Measurements from ENCODE around the gene PKNOX2.

The PKNOX2 gene

GRCh38 chr11:125167954-125168835, 3.6 kb downstream of the PKNOX2 start:
- intact Hi-C loops (cut with DNase I) = loop anchor here (5.0 to 10.0 kb wide), 2 partner anchors 179 to 237 kb away; no protein-coding TSS in a partner anchor

DNA sequence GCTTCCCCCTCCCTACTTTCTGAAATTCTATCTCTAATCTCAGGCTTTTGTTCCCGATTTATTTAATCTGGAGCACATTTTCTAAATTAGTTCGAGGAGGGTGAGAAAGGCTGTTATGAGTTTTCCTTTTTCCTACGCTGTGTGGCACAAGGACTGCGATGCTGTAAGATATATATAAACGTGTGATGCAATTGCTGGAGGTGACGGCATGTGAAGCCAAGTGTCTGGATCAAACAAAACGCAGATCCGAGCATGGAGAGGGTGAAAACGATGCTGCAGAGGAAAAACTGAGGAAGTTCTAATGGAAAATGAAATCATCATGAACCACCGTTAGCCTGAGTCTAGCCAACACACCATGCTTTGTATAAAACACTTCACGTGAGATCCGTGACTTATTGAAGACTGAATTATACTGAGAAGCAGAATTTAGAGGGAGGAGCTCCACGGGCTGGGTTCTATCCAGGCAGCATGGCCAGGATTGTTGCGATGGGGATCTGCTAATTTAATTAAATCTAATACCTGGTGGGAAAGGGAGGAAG, 4.4 kb downstream of the PKNOX2 start:
- intact Hi-C loops (cut with DNase I) = loop anchor here (5.0 to 10.0 kb wide), 2 partner anchors 178 to 236 kb away; no protein-coding TSS in a partner anchor
- peak in 6 of 42 donors; percentile 29 to 67 (median 44) for DNase-seq

More at GRCh38 chr11:125167954-125168835, 3.6 kb downstream of the PKNOX2 start:
- no peak for DNase-seq

- no peak for DNase-seq
- intact Hi-C loops (cut with DNase I) = no loop called here
Measured at GRCh38 chr11:125170001-125170509, 5.5 kb downstream of the PKNOX2 start.

- intact Hi-C loops (cut with DNase I) = no loop called here
- no peak for DNase-seq
Measured at GRCh38 chr11:125170510-125171031, 6.0 kb downstream of the PKNOX2 start.

GRCh38 chr11:125171974-125172373, 7.4 kb downstream of the PKNOX2 start:
- intact Hi-C loops (cut with DNase I) = no loop called here

DNA sequence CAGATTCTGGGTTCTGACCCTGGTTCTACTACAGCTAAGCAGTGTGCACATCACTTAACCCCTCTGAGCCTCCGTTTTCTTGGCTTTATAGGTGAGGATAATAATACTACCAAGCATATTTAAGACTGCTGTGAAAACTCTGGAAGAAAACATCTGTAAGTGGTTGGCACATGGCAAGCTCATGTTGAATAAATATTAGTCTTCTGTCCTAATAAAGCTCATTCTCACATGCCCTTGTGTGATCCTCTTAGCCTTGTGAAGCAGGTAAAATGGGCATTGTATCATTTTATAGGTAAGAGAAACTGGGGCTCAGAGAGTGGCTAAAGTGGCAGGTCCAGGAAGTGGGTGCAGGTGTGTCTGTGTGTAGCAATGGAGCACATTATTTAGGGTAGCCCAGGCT, 8.5 kb downstream of the PKNOX2 start:
- no peak for DNase-seq
- intact Hi-C loops (cut with DNase I) = no loop called here

More at GRCh38 chr11:125171974-125172373, 7.4 kb downstream of the PKNOX2 start:
- DNase-seq = no peak

DNA sequence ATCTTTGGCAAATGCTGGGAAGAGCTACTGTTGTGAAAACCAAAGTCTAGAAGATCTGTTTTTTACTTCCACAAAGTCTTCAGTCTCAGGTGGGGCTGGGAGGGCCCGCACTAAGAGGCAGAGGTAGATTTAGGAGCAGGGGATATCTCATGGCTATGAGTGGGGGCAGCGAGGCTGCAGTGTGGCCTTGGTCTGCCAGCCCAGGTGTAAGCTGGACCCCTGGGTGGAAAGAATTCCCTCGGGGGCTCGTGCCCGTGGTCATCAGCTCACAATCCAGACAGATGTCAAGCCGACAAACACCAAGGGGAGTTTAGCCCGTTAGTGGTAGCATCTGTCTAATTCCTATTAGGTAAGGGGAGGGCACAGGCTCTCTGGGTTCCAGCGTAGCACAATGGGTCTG, 9.0 kb downstream of the PKNOX2 start:
- DNase-seq = no peak
- intact Hi-C loops (cut with DNase I) = no loop called here

DNA sequence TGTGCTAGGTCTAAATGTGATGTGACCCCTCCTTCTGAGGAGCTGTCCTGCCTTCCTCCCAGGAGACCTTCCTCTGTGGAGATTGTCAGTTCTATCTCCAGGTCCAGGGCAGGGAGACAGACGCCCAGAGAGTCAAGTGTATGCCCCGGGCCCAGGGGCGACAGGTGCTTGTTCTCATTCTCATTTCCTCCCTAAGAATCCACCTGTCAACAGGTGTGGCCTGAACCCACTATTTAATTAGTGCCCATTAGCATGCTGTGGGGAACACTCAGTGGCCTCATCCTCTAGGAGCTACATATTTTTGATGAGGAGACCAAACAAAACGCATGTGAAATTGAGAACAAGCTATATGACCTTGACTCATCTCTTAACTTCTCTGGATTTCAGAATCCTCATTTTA, 9.5 kb downstream of the PKNOX2 start:
- intact Hi-C loops (cut with DNase I) = no loop called here

GRCh38 chr11:125174686-125175085, 10.1 kb downstream of the PKNOX2 start:
- DNase-seq = no peak
- intact Hi-C loops (cut with DNase I) = no loop called here

More for the DNA sequence above, 9.5 kb downstream of the PKNOX2 start:
- DNase-seq = no peak

DNA sequence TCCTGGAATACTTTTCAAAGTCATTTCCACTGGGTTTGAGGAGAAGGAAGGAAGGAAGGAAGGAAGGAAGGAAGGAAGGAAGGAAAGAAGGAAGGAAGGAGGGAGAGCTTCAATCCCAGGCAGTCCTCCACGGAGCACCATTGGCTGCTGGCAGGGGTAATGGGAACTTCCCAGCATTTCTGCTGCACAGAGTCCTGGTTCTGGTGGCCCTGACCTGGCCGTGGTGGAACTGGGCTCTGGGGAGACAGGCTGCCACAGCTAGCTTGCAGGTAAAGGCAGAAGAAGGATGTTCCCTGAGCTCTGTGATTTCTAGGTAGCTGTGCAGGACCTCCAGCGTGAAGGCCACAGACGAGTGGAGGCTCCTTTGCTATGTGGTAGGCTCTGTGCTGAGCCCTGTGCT, 10.6 kb downstream of the PKNOX2 start:
- intact Hi-C loops (cut with DNase I) = no loop called here
- no peak for DNase-seq

DNA sequence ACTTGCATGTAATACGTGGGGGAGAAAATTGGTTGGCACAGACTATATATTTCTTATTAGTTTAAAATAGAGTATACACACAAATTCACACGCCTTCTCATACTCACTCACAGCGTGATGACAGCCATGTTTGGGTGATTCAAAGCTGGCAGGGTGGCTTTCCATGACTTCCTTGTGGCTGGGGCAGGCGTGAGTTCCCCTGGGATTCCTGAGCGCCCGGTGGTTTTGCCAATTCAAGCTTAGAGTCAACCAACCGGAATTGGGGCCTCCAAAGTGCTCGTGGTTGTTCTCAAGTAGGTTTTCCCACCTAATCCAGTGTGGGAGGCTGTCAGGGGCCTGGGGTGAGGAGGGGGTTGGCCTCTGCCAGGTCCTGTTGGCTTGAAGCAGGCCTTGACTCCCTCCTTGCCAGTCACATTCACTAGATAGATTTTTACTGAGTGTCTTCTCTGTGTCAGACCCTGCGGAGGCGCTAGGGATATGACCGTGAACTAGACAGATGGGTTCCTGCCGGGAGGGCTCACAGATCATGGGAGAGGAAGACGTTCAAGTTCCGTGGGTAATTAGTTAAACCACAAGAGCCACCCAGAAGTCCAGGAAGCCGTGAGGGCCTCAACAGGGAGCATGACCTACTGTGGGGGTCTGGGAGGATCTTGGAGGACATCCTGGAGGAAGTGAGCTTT, 11.5 kb downstream of the PKNOX2 start:
- intact Hi-C loops (cut with DNase I) = no loop called here
- no peak for DNase-seq

GRCh38 chr11:125176866-125177265, 12.3 kb downstream of the PKNOX2 start:
- peak in 2 of 42 donors; percentile 43 to 46 for DNase-seq
- intact Hi-C loops (cut with DNase I) = no loop called here

GRCh38 chr11:125177543-125177942, 13.0 kb downstream of the PKNOX2 start:
- DNase-seq = peak in 1 of 42 donors; percentile 35
- intact Hi-C loops (cut with DNase I) = no loop called here

GRCh38 chr11:125179346-125179745, 14.8 kb downstream of the PKNOX2 start:
- DNase-seq = no peak
- intact Hi-C loops (cut with DNase I) = no loop called here

DNA sequence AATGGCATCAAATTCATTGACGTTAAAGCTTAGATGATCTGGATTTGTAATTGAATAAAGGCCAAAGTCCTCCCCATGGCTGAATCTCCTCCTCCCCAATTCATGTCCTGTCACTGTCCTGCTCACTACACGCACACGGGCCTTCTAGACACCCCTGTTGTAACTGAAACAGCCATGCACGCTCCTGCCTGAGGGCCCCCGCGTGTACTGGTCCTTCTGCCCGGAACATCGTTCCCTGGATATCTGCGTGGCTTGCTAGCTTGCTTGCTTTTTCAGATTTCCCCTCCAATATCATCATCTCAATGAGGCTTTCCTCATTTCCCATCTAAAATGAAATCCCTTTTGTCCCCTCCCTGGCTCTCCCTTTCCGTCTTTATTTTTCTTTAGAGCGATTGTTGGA, 15.3 kb downstream of the PKNOX2 start:
- DNase-seq = peak in 1 of 42 donors; percentile 61

GRCh38 chr11:125180413-125181305, 16.1 kb downstream of the PKNOX2 start:
- intact Hi-C loops (cut with DNase I) = no loop called here
- peak in 1 of 42 donors; percentile 69 for DNase-seq

More for the DNA sequence above, 15.3 kb downstream of the PKNOX2 start:
- intact Hi-C loops (cut with DNase I) = no loop called here

DNA sequence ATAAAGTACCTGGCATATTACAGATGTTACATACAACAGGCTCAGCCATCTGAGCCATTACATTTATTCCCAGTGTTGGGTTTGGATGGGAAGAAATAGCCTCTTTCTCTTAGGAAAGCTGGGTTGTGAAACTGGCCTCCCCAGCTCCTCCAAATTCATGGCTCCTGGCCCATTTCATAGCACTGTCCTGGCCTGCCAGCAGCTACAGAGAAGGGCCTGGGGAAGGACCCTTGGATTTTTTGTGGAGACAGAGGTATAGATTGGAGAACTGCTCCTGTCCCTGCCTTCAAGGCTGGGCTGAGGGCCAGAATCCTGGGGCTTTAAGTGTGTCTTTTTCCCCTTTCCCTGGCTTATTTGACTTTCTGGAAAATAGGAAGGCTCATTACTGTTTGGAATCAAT, 18.0 kb downstream of the PKNOX2 start:
- DNase-seq = no peak
- intact Hi-C loops (cut with DNase I) = no loop called here

GRCh38 chr11:125183641-125184040, 19.1 kb downstream of the PKNOX2 start:
- intact Hi-C loops (cut with DNase I) = no loop called here
- no peak for DNase-seq

Data from head of caudate nucleus (tissue), 42 donors.